AG04449 (cell line): Measurements from ENCODE around the gene RPS6KA3.
"Not testable (repeated sequence)": the region's sequence is repeated elsewhere in the genome, so short reads cannot be mapped to it uniquely, and the experiment has no call there.

Experiments used
- CTCF ChIA-PET: fragments of 350-600 bp; formaldehyde crosslinking; extraction: SDS; loops from one replicate; lab custom pipeline; 2021; ENCODE audit warnings: antibody characterized with exemption; lab: Yijun Ruan, JAX
- POLR2A ChIA-PET: fragments of 400-600, 350-600 bp; formaldehyde crosslinking; extraction: SDS; loops from one replicate; lab custom pipeline; 2020; ENCODE audit warnings: antibody characterized with exemption, inconsistent platforms; lab: Yijun Ruan, JAX
- DNase-seq: peaks from one replicate; pipeline ENCODE4 v3.0.0-alpha.2; 2010; ENCODE audit warnings: low read depth, low spot score
- H3K4me3 ChIP-seq: 2 replicates; pipeline ENCODE4 v1.5.1; 2011; ENCODE audit warnings: low read depth, mild to moderate bottlenecking, control low read depth, low read length
- CTCF ChIP-seq: IDR thresholded peaks from one replicate; pipeline ENCODE4 v1.5.1; 2011; ENCODE audit warnings: mild to moderate bottlenecking, moderate library complexity, low read length, control low read depth, inconsistent platforms; ENCODE audit not compliant: insufficient read depth; ENCODE audit errors: missing control alignments

RPS6KA3 gene

GRCh38 chrX:20130357-20130756, 136.4 kb downstream of the RPS6KA3 start:
- no peak for TF ChIP-seq CTCF
- DNase-seq = no peak
- H3K4me3 ChIP-seq = no peak overlapping the region
- CTCF ChIA-PET = no interaction called here
- POLR2A ChIA-PET = no interaction called here

GRCh38 chrX:20129547-20129946, 137.2 kb downstream of the RPS6KA3 start:
- no peak for DNase-seq
- ChIA-PET CTCF (interaction anchor here (1.4 kb wide), 1 partner anchor 11 kb away, joined by 4 read pairs; no protein-coding TSS in a partner anchor), POLR2A (no interaction called here)
- H3K4me3 ChIP-seq = no peak overlapping the region
- no peak for TF ChIP-seq CTCF

- no peak overlapping the region for H3K4me3 ChIP-seq
- DNase-seq = no peak
- ChIA-PET CTCF (interaction anchor here (1.3 to 1.4 kb wide), 2 partner anchors 10 to 585 kb away, joined by 3 to 4 read pairs; no protein-coding TSS in a partner anchor), POLR2A (no interaction called here)
- TF ChIP-seq CTCF = no peak
Measured at GRCh38 chrX:20128670-20129069, 138.0 kb downstream of the RPS6KA3 start.

GRCh38 chrX:20127440-20127839, 139.3 kb downstream of the RPS6KA3 start:
- H3K4me3 ChIP-seq, DNase-seq, POLR2A ChIA-PET: not testable (repeated sequence)
- CTCF ChIA-PET = interaction anchor here (1.3 kb wide), 1 partner anchor 584 kb away, joined by 3 read pairs; no protein-coding TSS in a partner anchor

GRCh38 chrX:20126833-20127232, 139.9 kb downstream of the RPS6KA3 start:
- POLR2A ChIA-PET, DNase-seq, CTCF ChIA-PET, H3K4me3 ChIP-seq: not testable (repeated sequence)

DNA sequence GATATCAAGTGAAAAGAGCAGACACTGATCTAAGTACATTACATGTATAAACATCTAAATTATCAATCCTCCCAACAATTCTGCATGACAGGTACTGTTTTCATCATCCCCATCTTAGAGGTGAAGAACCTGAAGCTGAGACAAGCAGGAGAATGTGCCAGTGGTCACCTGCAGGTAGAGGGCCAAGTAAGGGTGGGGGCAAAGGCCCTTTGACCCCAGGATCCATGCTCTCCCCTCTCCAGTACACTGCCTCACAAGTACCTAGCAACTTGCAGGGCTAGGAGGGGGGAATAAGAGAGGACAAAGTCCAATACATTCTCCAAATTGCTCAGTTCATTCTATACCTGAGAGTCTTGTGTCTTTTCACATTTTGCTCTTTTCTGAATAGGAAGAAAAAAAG, 141.7 kb downstream of the RPS6KA3 start:
- ChIA-PET POLR2A (no interaction called here), CTCF (no interaction called here)
- no peak overlapping the region for H3K4me3 ChIP-seq
- TF ChIP-seq CTCF = no peak
- DNase-seq = no peak

GRCh38 chrX:20118065-20118824, 148.5 kb downstream of the RPS6KA3 start:
- ChIA-PET CTCF (interaction anchor here (1.5 kb wide), 2 partner anchors 11 to 214 kb away, joined by 3 to 4 read pairs; no protein-coding TSS in a partner anchor), POLR2A (no interaction called here)
- DNase-seq = no peak
- H3K4me3 ChIP-seq = no peak overlapping the region
- no peak for TF ChIP-seq CTCF
